Urinary bladder (tissue), 4 donors: ENCODE results near the gene HACD1. TPM values are rescaled to one million over a fixed set of nuclear protein-coding genes. Genes with fewer than 3 reads are reported as not detected.

ENCODE experiments used
- DNase-seq: peaks from one replicate; pipeline ENCODE4 v3.0.0-alpha.2; 2015; ENCODE audit errors: extremely low spot score
- H3K27ac ChIP-seq: one replicate; pipeline ENCODE4 v1.5.1; 2013; ENCODE audit warnings: low read depth, mild to moderate bottlenecking, moderate library complexity
- H3K36me3 ChIP-seq: one replicate; pipeline ENCODE4 v1.6.1; 2013; ENCODE audit warnings: mild to moderate bottlenecking, moderate library complexity; ENCODE audit not compliant: insufficient read depth
- H3K4me1 ChIP-seq: one replicate; pipeline ENCODE4 v1.6.1; 2013; ENCODE audit warnings: mild to moderate bottlenecking, moderate library complexity; ENCODE audit not compliant: insufficient read depth
- H3K4me3 ChIP-seq: one replicate; pipeline ENCODE4 v1.5.1; 2013; ENCODE audit warnings: low read depth, low read length
- WGBS: extraction: QIAGEN DNeasy Blood & Tissue Kit; methylation state at CpG from one replicate; pipeline ENCODE4 v1.1.7; 2013; 5-methylcytosine and 5-hydroxymethylcytosine counted together
- polyA plus RNA-seq: library from polyadenylated mRNA; stranded (reverse); fragments of 200-250 nt; gene quantifications from one replicate; pipeline ENCODE4 v1.2.3, GENCODE V29; 2013
- total RNA-seq: library from RNA; depleted of rRNA; stranded (reverse); fragments of >200 nt; gene quantifications from one replicate; pipeline ENCODE4 v1.2.3, GENCODE V29; 2014
- donor health status: healthy with polysubstance abuse.
- donor health status: healthy.

The HACD1 gene, protein sequence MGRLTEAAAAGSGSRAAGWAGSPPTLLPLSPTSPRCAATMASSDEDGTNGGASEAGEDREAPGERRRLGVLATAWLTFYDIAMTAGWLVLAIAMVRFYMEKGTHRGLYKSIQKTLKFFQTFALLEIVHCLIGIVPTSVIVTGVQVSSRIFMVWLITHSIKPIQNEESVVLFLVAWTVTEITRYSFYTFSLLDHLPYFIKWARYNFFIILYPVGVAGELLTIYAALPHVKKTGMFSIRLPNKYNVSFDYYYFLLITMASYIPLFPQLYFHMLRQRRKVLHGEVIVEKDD
- total RNA-seq (37.7 TPM), polyA plus RNA-seq (29.0 TPM)

DNA sequence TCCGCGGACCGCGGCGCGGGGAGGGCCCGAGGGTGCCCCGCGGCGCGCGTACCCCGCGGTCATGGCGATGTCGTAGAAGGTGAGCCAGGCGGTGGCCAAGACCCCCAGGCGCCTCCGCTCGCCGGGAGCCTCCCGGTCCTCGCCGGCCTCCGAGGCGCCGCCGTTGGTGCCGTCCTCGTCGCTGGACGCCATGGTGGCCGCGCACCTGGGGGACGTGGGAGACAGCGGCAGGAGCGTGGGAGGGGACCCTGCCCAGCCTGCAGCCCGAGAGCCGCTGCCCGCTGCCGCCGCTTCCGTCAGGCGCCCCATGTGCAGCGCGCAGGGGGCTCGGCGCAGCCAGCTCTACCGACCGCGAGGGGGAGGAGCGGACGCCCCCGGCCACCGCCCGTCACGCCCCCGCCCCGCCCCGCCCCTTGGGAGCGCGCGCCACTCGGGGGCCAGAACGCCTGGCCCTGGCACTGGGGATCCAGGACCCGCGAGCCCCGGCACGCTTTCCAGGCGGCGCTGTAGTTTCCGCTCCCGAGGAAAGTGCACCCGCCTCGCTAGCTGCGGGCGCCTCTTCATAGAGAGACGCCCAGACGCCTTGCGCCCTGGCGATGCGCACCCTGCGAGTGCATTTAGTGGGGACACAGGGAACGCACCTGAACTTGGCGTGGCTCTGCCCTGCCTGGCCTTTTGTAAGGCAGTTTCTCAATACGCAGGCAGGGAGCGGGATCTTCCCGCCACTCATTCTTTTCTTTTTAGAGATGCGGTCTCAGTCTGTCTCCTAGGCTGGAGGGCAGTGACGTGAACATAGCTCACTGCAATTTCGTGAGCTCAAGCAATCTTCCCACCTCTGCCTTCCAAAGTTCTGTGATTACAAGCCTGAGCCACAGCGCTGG is at the start of gene HACD1:
Gene HACD1 (minus strand): TSS at position 344 of the 881 bp plus-strand sequence. CDS start 35 bp downstream, at position 309.
- H3K4me3 ChIP-seq: peak within 1 kb of the TSS; percentile 83
- H3K36me3 ChIP-seq: no peaks in the 10 kb centered on the region
- no peaks in the 10 kb centered on the region for H3K4me1 ChIP-seq
- H3K27ac ChIP-seq: no peak within 1 kb of the TSS
- no peak for DNase-seq
- WGBS: under 1% methylated on average over 92 of the region's 92 CpGs

DNA sequence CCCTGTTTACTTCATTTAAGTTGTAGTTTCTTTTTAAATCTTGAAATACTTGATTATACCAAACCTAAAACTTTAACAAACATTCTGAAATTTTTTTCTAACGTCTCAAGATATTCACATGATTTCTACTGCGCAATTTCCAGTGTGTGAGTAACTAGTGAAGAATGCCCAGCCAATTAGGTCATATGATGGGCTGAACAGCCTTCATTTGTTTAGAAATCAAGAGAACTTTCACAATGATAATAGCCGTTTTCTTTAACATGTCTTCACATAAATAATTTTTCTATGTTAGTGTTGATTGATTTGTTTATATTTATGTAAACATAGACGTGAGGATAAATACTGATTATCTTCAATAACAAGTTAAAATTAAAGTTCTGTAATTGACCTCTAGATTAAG is 48.6 kb upstream of the HACD1 start:
- WGBS: 24% methylated on average over 4 of the region's 4 CpGs
- Histone ChIP-seq H3K36me3 (no peaks in the 10 kb centered on the region), H3K4me3 (no peak overlapping the region), H3K27ac (peak overlapping the region; percentile 38), H3K4me1 (no peaks in the 10 kb centered on the region)
- DNase-seq: no peak

DNA sequence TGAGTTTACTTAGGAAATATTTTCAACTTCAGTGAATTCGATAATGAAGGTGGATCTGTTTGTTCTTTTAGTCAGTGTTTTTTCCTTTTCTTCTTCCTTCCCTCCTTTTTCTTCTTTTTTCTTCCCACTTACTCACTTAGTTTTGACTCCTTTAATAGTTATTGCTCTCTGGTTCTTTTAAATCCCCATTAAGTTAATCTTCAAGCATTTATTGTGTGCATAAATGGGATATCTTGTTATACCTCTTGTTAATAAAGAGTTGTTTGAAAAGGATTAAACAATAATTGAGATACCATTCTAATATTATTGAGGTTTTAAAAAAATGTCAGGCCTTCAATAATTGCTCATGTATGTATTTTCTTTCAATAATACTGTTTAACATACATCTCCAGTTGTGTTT is 46.3 kb upstream of the HACD1 start:
- no peaks in the 10 kb centered on the region for H3K4me1 ChIP-seq
- H3K27ac ChIP-seq: no peak overlapping the region
- WGBS: 76% methylated on average over 1 of the region's 1 CpG
- H3K36me3 ChIP-seq: no peaks in the 10 kb centered on the region
- H3K4me3 ChIP-seq: no peak overlapping the region
- DNase-seq: no peak

DNA sequence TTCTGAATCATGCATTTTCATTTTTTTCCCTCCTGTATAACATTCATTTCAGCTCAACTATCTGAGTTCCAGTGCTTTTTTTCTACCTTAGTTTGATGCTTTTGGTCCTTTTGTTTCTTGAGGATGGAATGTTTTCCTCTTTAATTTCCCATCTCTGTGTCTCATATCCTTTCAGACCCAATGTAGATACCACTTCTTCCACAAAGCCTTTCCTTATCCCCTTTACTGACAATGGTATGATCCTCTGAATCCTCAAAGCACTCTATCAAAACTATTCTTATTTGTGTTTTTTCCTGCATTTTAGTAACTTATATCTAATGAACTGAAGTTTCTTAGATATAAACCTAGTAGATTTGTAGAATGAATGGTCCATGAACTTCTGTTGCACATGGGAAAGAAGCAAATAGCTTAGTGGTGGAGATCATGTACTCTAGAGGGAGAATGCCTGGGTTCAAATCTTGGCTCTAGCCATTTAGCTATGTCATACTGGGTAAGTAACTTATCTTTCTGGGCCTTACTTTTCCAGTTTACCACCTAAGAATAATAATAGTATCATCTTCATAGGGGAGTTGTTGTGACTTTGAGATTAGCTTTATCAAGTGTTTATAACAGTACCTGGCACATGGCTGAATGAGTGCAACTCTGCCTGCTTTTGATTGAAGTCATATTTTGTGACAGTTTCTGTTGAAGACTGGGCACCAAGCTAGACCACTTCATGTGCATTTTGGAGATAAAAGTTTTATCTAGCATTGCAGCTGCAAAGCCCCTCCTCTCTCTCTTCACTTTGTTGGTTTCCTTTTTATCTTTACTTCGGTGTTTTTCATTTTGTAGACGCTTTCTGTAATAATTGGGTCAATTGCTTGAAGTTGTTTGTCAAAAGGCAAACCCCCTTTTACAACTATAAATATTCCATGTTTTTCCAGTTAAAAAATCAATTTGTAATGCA is 45.3 kb upstream of the HACD1 start:
- Histone ChIP-seq H3K36me3 (no peaks in the 10 kb centered on the region), H3K27ac (no peak overlapping the region), H3K4me1 (no peaks in the 10 kb centered on the region), H3K4me3 (no peak overlapping the region)
- no peak for DNase-seq
- 64% methylated on average over 2 of the region's 2 CpGs for WGBS

DNA sequence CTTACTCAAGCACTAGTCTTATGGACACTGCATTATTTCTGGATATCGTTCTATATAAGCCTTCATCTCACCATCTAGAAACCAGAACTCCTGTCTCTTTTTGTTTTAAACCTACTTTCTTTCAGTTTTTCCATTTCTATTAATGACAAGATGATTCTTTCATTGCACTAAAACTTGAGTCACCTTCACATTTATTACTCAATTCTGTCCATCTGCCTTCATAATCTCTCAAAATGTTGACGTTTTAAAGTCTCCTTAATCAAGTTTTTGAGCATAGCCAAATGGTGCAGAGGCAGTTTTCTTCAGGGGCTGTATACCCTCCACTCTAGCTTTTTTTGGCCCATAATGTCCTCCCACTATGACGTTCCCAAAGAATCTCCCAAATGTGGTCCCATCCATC is 44.3 kb upstream of the HACD1 start:
- Histone ChIP-seq H3K4me1 (no peaks in the 10 kb centered on the region), H3K36me3 (no peaks in the 10 kb centered on the region), H3K4me3 (no peak overlapping the region), H3K27ac (no peak overlapping the region)
- no peak for DNase-seq
- WGBS: 90% methylated on average over 3 of the region's 3 CpGs

DNA sequence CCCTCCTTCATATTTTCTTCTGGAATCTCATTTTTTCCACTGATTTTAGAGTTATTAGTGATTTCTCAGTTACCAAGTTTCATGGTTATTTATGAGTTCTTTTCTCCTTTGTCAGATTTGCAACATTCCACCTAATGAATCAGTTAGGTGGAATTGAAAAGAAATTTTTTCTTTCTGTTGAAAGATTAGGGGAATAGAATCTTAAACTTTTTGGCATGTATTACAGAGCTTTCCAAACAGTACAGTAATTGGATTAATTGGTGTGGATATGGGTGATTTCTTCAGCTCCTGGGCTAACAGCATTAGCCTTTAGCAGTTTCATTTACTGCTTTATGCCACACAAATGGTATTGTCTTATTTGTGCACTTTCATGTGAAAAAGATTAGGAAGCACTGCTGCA is 43.7 kb upstream of the HACD1 start:
- DNase-seq: no peak
- Histone ChIP-seq H3K36me3 (no peaks in the 10 kb centered on the region), H3K4me1 (no peaks in the 10 kb centered on the region), H3K4me3 (no peak overlapping the region), H3K27ac (no peak overlapping the region)

DNA sequence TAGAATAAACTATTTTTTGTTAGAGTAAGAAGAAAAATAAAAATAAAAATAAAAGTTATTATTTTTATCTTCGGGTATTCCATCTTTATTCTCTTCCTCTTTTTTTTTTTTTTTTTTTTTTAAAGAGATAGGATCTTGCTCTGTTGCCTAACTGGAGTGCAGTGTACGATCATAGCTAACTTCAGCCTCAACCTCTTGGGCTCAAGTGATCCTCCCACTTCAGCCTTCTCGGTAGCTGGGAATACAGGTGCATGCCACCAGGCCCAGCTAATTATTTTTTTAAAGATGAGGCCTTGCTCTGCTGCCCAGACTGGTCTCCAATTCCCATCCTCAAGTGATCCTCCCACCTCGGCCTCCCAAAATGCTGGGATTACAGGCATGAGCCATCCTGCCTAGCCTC is 42.2 kb upstream of the HACD1 start:
- H3K27ac ChIP-seq: no peak overlapping the region
- 92% methylated on average over 4 of the region's 4 CpGs for WGBS
- H3K4me3 ChIP-seq: no peak overlapping the region
- no peaks in the 10 kb centered on the region for H3K36me3 ChIP-seq
- no peaks in the 10 kb centered on the region for H3K4me1 ChIP-seq
- DNase-seq: no peak

DNA sequence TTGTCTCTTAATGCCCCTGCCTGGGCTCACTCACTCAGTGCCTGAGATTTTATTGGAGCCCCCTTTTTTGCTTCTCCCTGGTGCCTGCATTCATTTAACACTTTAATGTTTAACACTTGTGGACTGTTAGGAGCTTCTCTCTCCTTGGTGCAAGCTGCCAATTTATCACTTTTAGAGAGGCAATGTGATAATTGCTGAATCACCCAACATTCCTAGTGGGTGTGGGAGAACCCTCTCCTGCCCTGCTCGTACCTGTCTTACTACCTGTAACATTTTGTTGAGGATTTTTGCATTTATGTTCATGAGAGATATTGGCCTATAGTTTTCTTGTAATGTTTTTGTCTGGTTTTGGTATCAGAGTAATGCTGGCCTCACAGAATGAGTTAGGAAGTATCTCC is 39.9 kb upstream of the HACD1 start:
- no peaks in the 10 kb centered on the region for H3K4me1 ChIP-seq
- WGBS: 63% methylated on average over 1 of the region's 1 CpG

DNA sequence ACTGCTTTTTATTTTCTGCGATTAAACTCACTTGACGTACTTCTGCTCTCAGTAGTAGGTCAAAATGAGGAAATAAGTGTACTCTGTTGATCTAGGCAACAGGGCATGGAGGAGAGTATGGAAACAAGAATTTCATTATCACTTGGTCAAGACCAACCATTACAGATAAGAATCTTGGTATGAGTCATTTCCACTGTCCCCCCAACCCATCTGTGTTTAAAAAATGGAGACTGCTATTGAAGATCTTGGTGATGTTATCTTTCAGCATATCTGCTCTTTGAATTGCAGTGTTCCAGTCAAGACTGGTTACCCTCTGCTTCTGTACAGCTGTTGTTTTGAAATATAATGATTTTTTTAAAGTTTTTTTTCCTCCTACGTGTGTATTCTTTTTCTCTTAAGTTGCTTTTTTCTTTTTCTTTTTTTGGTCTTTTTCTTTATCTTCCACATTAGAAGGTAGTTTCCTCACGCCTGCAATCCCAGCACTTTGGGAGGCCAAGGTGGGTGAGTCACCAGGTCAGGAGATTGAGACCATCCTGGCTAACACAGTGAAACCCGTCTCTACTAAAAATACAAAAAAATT is 38.5 kb upstream of the HACD1 start:
- WGBS: 83% methylated on average over 5 of the region's 5 CpGs
- H3K4me3 ChIP-seq: no peak overlapping the region
- no peaks in the 10 kb centered on the region for H3K36me3 ChIP-seq
- no peaks in the 10 kb centered on the region for H3K4me1 ChIP-seq
- DNase-seq: no peak
- H3K27ac ChIP-seq: no peak overlapping the region

More for the DNA sequence above, 39.9 kb upstream of the HACD1 start:
- Histone ChIP-seq H3K36me3 (no peaks in the 10 kb centered on the region), H3K27ac (no peak overlapping the region), H3K4me3 (no peak overlapping the region)
- no peak for DNase-seq

DNA sequence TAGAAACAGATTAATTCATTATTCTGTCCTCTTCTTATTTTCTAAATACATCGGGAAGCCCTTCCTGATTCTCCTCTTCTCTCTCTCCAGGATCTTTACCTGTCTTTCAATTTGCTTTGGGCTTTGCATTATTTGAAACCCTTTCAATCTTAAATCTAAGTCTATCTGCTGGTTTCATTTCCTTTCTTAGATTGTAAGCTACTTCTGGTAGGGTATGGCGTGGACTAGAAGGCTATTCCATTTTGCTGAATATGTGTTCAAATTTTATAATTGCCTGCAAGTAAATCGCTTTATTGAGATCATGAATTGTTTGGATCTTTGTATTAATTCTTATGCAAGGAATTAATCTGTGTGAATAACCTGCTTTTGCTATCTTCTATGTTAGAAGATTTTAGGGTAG is 37.8 kb upstream of the HACD1 start:
- Histone ChIP-seq H3K36me3 (no peaks in the 10 kb centered on the region), H3K4me3 (no peak overlapping the region), H3K4me1 (no peaks in the 10 kb centered on the region), H3K27ac (no peak overlapping the region)
- 96% methylated on average over 3 of the region's 3 CpGs for WGBS
- no peak for DNase-seq

DNA sequence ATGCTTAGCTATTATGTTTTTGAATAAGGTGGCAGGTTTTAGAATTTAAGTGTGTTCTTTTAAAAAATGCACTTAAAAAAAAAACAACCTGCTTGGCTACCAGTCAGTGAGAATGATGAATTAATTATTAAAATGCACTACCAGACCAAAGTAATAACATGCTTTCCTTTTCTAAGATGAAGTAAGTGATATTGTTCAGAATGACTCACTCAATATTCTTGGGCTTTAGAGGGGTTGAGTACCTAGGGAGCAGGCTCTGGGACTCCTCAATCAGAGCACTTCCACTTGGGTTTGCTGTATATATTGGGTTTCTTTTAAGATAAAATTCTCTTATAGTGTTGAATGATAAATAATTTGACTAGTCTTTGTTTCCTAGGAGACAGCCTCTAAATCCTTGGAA is 35.4 kb upstream of the HACD1 start:
- H3K4me1 ChIP-seq: no peaks in the 10 kb centered on the region
- H3K27ac ChIP-seq: no peak overlapping the region
- DNase-seq: no peak
- H3K36me3 ChIP-seq: no peaks in the 10 kb centered on the region
- no peak overlapping the region for H3K4me3 ChIP-seq

DNA sequence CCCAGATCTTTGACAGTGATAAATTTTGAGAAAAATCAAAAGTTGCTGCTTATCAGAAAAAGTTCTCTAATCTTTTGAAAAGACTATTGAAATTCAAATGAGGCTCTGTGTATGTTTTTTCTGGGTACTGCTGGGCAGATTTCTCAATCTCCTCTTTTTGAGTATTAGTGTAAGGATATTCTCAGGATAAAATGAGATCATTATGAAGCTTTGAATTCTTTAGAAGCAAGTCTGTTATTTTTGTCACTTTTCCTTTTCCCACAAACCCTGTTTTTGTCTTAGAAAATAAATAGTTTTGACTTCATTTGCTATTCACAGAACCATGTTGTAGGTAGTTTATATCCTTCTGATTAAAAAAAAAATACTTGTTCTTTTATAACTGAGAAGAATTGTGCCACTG is 34.7 kb upstream of the HACD1 start:
- H3K4me1 ChIP-seq: no peaks in the 10 kb centered on the region
- no peak for DNase-seq

DNA sequence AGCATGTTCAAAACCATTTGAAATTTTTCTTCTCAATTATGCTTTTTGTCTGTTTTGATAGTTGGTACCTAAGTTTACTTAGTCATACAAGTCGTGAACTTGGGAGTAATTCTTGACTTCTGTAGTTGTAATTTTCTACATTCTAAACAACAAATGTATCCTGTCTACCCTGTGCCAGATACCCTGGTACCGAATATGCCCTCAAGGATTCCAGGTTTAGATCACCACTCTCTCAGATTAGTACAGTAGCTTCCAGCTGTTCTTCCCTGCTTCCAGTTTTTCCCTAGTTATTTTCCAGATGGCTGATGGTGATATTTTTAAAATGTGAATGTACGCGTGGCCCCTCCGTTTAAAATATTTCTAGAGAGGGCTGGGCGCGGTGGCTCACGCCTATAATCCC is 33.2 kb upstream of the HACD1 start:
- WGBS: 90% methylated on average over 8 of the region's 8 CpGs
- Histone ChIP-seq H3K36me3 (no peaks in the 10 kb centered on the region), H3K4me3 (no peak overlapping the region), H3K4me1 (no peaks in the 10 kb centered on the region), H3K27ac (no peak overlapping the region)
- DNase-seq: no peak

More for the DNA sequence above, 34.7 kb upstream of the HACD1 start:
- Histone ChIP-seq H3K4me3 (no peak overlapping the region), H3K36me3 (no peaks in the 10 kb centered on the region), H3K27ac (no peak overlapping the region)
